Activated naive CD8-positive, alpha-beta T cell treated with anti-CD3 and anti-CD28 coated beads, Interleukin-2, amount 10 ng/mL, durations not matched to agents 7 days and 5 days (primary cell): ENCODE measurements around the gene ROBO1. TPM values are rescaled to one million over a fixed set of nuclear protein-coding genes. Genes with fewer than 3 reads are reported as not detected.

Source experiments
- ATAC-seq: fragments of 150-1000 bp; cut with Tn5 transposase; one replicate; pipeline ENCODE4 v1.10.0; 2021; ENCODE audit warnings: low read depth, moderate library complexity
- POLR2A ChIA-PET: fragments of 350-600 bp; sonication (Branson Sonifier 250); formaldehyde crosslinking; loops from one replicate; lab custom pipeline; 2021; ENCODE audit warnings: antibody characterized with exemption; lab: Charles Lee
- DNase-seq: peaks from one replicate; pipeline ENCODE4 v3.0.0; 2021
- H3K27ac Mint-ChIP-seq: one replicate; pipeline ENCODE4 v1.8.0; 2022; ENCODE audit warnings: mild to moderate bottlenecking, mixed read lengths
- H3K27me3 Mint-ChIP-seq: one replicate; pipeline ENCODE4 v1.8.0; 2022; ENCODE audit warnings: mild to moderate bottlenecking, moderate library complexity, mixed read lengths
- H3K36me3 Mint-ChIP-seq: one replicate; pipeline ENCODE4 v1.8.0; 2021; ENCODE audit warnings: mild to moderate bottlenecking, mixed read lengths
- H3K4me1 Mint-ChIP-seq: one replicate; pipeline ENCODE4 v1.8.0; 2021; ENCODE audit warnings: mixed read lengths
- H3K4me3 Mint-ChIP-seq: one replicate; pipeline ENCODE4 v1.8.0; 2022; ENCODE audit warnings: mild to moderate bottlenecking, moderate library complexity, mixed read lengths
- H3K9me3 Mint-ChIP-seq: one replicate; pipeline ENCODE4 v1.8.0; 2021; ENCODE audit warnings: mixed read lengths
- total RNA-seq, 2 experiments: library from RNA; stranded (reverse); gene quantifications; one replicate each; pipeline ENCODE4 v1.2.3, GENCODE V29; 2021

The ROBO1 gene
- total RNA-seq, 2 experiments from 2014 or later: 5.3 to 5.4 TPM

- no peaks in the 10 kb centered on the region for H3K9me3 Mint-ChIP-seq
- H3K4me3 Mint-ChIP-seq: no peak overlapping the region
- ATAC-seq (no peak), DNase-seq (no peak)
- H3K36me3 Mint-ChIP-seq: no peaks in the 10 kb centered on the region
- no peak overlapping the region for H3K27ac Mint-ChIP-seq
- POLR2A ChIA-PET: no interaction called here
- H3K27me3 Mint-ChIP-seq: no peaks in the 10 kb centered on the region
- H3K4me1 Mint-ChIP-seq: no peaks in the 10 kb centered on the region
Observed at GRCh38 chr3:78847203-78847602, 920.6 kb downstream of the ROBO1 start.

GRCh38 chr3:78846718-78847117 is 921.1 kb downstream of the ROBO1 start:
- Mint-ChIP-seq H3K9me3 (no peaks in the 10 kb centered on the region), H3K27me3 (no peaks in the 10 kb centered on the region), H3K4me3 (no peak overlapping the region)

DNA sequence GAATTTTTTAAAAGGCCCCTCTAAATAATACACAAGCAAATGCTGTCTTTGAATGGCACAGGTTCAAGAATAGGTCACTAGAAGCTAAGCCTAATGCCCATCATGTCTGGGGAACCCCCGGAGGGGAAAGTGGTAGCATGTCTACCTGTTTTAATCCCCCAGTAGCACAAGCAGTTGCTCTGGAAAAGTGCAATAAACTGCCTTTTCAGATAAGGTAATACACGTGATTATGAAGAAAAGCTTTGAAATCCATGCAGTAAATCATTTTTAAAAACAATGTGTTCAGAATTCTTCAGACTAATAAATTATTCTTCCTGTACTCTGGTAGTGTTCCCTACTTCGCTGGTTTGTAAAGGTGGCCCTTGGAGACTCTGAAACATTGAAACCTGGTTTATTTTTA is 922.2 kb downstream of the ROBO1 start:
- Mint-ChIP-seq H3K9me3 (no peaks in the 10 kb centered on the region), H3K4me3 (no peak overlapping the region), H3K4me1 (no peaks in the 10 kb centered on the region), H3K36me3 (no peaks in the 10 kb centered on the region), H3K27ac (no peak overlapping the region), H3K27me3 (no peaks in the 10 kb centered on the region)
- no peak for ATAC-seq
- DNase-seq: no peak
- POLR2A ChIA-PET: no interaction called here

More at GRCh38 chr3:78846718-78847117, 921.1 kb downstream of the ROBO1 start:
- DNase-seq: no peak
- no peak for ATAC-seq
- Mint-ChIP-seq H3K36me3 (no peaks in the 10 kb centered on the region), H3K4me1 (no peaks in the 10 kb centered on the region), H3K27ac (no peak overlapping the region)
- POLR2A ChIA-PET: no interaction called here

- Mint-ChIP-seq H3K27ac (no peak overlapping the region), H3K27me3 (no peaks in the 10 kb centered on the region), H3K36me3 (no peaks in the 10 kb centered on the region), H3K4me3 (no peak overlapping the region), H3K4me1 (no peaks in the 10 kb centered on the region), H3K9me3 (no peaks in the 10 kb centered on the region)
- ATAC-seq (no peak), DNase-seq (no peak)
- POLR2A ChIA-PET: no interaction called here
Observed at GRCh38 chr3:78844307-78844706, 923.5 kb downstream of the ROBO1 start.

GRCh38 chr3:78839693-78840092 is 928.1 kb downstream of the ROBO1 start:
- no peaks in the 10 kb centered on the region for H3K36me3 Mint-ChIP-seq
- no peaks in the 10 kb centered on the region for H3K27me3 Mint-ChIP-seq
- POLR2A ChIA-PET: no interaction called here
- no peaks in the 10 kb centered on the region for H3K4me1 Mint-ChIP-seq
- DNase-seq (no peak), ATAC-seq (no peak)
- no peaks in the 10 kb centered on the region for H3K9me3 Mint-ChIP-seq
- H3K4me3 Mint-ChIP-seq: no peak overlapping the region
- H3K27ac Mint-ChIP-seq: no peak overlapping the region

- Mint-ChIP-seq H3K4me1 (no peaks in the 10 kb centered on the region), H3K9me3 (no peaks in the 10 kb centered on the region), H3K27ac (no peak overlapping the region), H3K4me3 (no peak overlapping the region), H3K27me3 (no peaks in the 10 kb centered on the region), H3K36me3 (no peaks in the 10 kb centered on the region)
- DNase-seq (no peak), ATAC-seq (no peak)
- POLR2A ChIA-PET: no interaction called here
Observed at GRCh38 chr3:78838362-78838761, 929.4 kb downstream of the ROBO1 start.

DNA sequence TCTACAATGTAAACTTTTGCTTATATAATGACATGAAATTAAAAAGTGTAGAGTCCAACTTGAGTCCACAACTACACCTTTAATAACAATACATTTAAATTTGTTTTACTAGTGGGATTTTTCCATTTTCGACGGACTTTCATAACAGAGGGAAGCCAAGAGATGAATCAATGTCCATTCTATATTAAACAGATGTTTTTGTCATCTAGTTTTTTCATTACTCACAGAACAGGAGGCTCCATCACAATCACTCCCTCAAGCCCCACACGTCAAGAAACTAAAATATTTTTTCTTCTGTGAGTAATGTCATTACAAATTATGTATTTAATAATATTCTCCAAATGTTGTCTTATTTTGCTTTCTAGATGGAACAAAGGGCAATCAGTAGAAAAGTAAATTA is 932.9 kb downstream of the ROBO1 start:
- POLR2A ChIA-PET: no interaction called here
- Mint-ChIP-seq H3K4me3 (no peak overlapping the region), H3K9me3 (no peaks in the 10 kb centered on the region), H3K27me3 (no peaks in the 10 kb centered on the region), H3K36me3 (no peaks in the 10 kb centered on the region), H3K27ac (no peak overlapping the region), H3K4me1 (no peaks in the 10 kb centered on the region)
- no peak for ATAC-seq
- DNase-seq: no peak

- Mint-ChIP-seq H3K27me3 (no peaks in the 10 kb centered on the region), H3K27ac (no peak overlapping the region), H3K9me3 (peaks cover 3% of the 10 kb centered on the region), H3K4me1 (no peaks in the 10 kb centered on the region), H3K36me3 (no peaks in the 10 kb centered on the region), H3K4me3 (no peak overlapping the region)
- DNase-seq (no peak), ATAC-seq (no peak)
- POLR2A ChIA-PET: no interaction called here
Observed at GRCh38 chr3:78832785-78833204, 935.0 kb downstream of the ROBO1 start.

DNA sequence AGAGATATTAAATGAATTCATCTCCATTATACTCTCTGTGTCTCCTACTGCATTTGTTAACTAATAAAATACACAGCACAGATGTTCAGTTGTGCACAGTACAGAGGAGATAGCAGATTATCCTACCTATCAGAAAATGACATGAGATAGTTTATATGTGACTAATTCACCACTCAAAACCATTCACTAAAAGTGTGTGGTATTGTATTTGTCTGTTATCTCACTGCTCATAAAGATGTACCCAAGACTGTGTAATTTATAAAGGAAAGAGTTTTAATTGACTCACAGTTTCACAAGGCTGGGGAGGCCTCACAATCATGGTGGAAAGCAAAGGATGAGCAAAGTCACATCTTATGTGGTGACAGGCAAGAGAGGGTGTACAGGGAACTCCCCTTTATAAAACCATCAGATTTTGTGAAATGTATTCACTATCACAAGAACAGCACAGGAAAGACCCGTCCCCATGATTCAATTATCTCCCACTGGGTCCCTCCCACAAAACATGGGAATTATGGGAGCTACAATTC is 936.3 kb downstream of the ROBO1 start:
- no peak overlapping the region for H3K27ac Mint-ChIP-seq
- no peaks in the 10 kb centered on the region for H3K27me3 Mint-ChIP-seq
- H3K4me3 Mint-ChIP-seq: no peak overlapping the region
- DNase-seq: no peak
- H3K9me3 Mint-ChIP-seq: peaks cover 3% of the 10 kb centered on the region
- H3K4me1 Mint-ChIP-seq: no peaks in the 10 kb centered on the region
- POLR2A ChIA-PET: no interaction called here
- no peak for ATAC-seq
- H3K36me3 Mint-ChIP-seq: no peaks in the 10 kb centered on the region

- Mint-ChIP-seq H3K9me3 (peaks cover 4% of the 10 kb centered on the region), H3K27ac (no peak overlapping the region), H3K36me3 (no peaks in the 10 kb centered on the region), H3K27me3 (no peaks in the 10 kb centered on the region), H3K4me1 (no peaks in the 10 kb centered on the region), H3K4me3 (no peak overlapping the region)
- ATAC-seq (no peak), DNase-seq (no peak)
- POLR2A ChIA-PET: no interaction called here
Observed at GRCh38 chr3:78830470-78830869, 937.3 kb downstream of the ROBO1 start.

GRCh38 chr3:78827618-78828017 is 940.2 kb downstream of the ROBO1 start:
- Mint-ChIP-seq H3K4me1 (no peaks in the 10 kb centered on the region), H3K9me3 (peaks cover 7% of the 10 kb centered on the region), H3K4me3 (no peak overlapping the region), H3K27me3 (no peaks in the 10 kb centered on the region), H3K27ac (no peak overlapping the region), H3K36me3 (no peaks in the 10 kb centered on the region)
- ATAC-seq (no peak), DNase-seq (no peak)
- POLR2A ChIA-PET: no interaction called here

- H3K4me1 Mint-ChIP-seq: no peaks in the 10 kb centered on the region
- peaks cover 7% of the 10 kb centered on the region for H3K9me3 Mint-ChIP-seq
- H3K27me3 Mint-ChIP-seq: no peaks in the 10 kb centered on the region
- no peaks in the 10 kb centered on the region for H3K36me3 Mint-ChIP-seq
- DNase-seq (no peak), ATAC-seq (no peak)
- H3K4me3 Mint-ChIP-seq: no peak overlapping the region
- no peak overlapping the region for H3K27ac Mint-ChIP-seq
- POLR2A ChIA-PET: no interaction called here
Observed at GRCh38 chr3:78825858-78826215, 942.0 kb downstream of the ROBO1 start.

DNA sequence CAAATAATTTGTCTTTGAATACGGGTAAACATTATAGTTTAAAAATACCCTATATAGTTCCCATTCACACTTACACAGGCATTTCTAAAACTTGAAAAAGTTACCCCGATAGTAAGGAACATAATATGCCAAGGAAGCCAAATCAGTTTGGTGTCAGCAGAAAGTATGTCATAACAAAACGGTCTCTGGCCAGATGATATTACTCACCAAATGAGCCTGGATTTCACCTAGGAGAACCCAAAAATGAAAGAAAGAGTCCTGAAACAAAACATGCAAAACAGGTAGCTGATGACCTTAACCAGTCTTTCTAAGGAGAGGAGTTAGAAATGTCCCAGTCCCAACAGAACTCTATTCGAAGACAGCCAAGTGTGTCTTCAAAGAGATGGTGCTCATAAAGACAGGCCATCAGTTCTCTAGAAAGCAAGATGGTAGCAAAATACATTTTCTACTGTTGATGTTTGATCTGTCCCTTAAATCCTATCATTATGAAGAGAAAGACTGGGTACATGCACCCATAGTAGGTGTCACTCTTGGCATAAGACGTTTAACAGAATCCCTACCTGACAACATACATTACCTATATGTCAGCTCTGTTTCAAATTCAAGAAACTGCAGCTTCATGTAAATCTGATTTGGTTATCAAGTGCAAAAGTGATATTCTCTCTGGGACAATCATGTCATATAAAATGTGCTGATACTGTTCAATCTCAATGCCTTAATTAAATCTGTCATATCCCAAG is 942.5 kb downstream of the ROBO1 start:
- Mint-ChIP-seq H3K36me3 (no peaks in the 10 kb centered on the region), H3K4me3 (no peak overlapping the region), H3K27me3 (no peaks in the 10 kb centered on the region), H3K4me1 (no peaks in the 10 kb centered on the region), H3K27ac (no peak overlapping the region), H3K9me3 (peaks cover 7% of the 10 kb centered on the region)
- ATAC-seq: no peak
- DNase-seq: no peak
- POLR2A ChIA-PET: no interaction called here

DNA sequence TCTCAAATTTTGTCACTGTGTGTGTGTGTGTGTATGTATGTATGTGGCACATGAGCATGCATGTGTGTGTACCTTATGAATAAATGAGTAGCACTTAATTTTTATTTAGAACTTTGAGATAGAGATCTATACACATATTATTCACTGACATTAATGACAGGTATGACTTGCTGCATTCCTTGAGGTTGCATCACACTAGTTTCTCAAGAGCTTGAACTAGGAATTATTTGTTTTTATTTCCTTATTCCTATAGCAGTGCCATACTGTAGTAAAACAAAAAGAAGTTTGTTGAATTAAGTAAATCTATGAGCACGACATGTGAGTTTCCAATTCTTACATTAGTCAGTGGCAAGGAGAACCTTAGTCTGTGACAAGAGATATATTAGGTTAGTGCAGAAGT is 943.9 kb downstream of the ROBO1 start:
- Mint-ChIP-seq H3K9me3 (peaks cover 4% of the 10 kb centered on the region), H3K27ac (no peak overlapping the region), H3K4me3 (no peak overlapping the region)

More for the DNA sequence above, 943.9 kb downstream of the ROBO1 start:
- no peak for ATAC-seq
- Mint-ChIP-seq H3K4me1 (no peaks in the 10 kb centered on the region), H3K27me3 (no peaks in the 10 kb centered on the region), H3K36me3 (no peaks in the 10 kb centered on the region)
- DNase-seq: no peak
- POLR2A ChIA-PET: no interaction called here
